Endometrial microvascular endothelial cells (primary cell): ENCODE measurements around the gene PRL. TPM values are rescaled to one million over a fixed set of nuclear protein-coding genes. Genes with fewer than 3 reads are reported as not detected.

Experiments
- in situ Hi-C: cut with HindIII; loops from 2 replicates; pipeline ENCODE4 v1.10.0; 2017; ENCODE audit warnings: low sequenced_read_pairs, low pct_unique_long_range_greater_than_20kb; ENCODE audit errors: inconsistent ontology term
- total RNA-seq: library from RNA; depleted of rRNA; stranded (reverse); fragments of >200 nt; gene quantifications from one replicate; pipeline ENCODE4 v1.2.3, GENCODE V29; 2015; ENCODE audit errors: inconsistent ontology term

Gene PRL
- not detected for total RNA-seq

DNA sequence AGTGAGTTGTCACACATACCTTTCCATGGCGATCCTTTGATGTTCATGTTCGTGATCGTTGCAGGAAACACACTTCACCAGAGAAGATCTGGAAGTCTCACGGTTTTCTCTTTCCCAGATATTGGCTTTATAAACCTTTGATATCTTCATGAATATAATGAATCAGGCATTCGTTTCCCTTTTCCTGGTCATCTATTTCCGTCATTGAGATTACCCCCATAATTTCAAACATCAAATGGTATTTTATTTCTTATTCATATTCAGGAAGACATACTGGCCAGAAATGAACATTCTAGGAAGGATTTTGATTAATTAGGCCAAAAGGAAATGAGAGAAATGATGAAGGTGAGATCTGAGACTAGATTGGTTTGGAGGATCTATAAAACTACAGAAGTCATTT lies at the start of gene PRL:
Gene PRL, minus strand, starts transcription at position 101 of the 400 bp plus-strand sequence. Its CDS starts 54 bp downstream, at position 47.
- in situ Hi-C loops = no loop called here

DNA sequence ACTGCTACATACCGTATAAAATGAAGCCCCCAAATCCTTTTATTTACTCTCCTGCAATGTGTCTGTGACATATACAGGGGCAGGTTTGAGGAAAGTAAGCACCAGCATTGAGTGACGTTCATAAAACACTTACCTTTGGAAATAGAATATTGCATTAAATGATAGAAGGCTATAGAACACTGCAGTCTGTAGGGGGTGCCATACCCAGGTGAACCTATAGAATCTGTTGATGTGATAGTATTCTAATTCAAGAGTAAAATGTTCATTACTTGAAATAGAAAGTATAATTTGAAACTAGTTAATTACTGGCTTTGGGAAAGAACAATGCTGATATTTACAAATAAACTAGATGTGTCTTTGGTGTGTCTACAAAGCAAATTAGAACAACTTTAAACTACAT lies 47.0 kb upstream of the PRL start:
- in situ Hi-C loops = no loop called here

DNA sequence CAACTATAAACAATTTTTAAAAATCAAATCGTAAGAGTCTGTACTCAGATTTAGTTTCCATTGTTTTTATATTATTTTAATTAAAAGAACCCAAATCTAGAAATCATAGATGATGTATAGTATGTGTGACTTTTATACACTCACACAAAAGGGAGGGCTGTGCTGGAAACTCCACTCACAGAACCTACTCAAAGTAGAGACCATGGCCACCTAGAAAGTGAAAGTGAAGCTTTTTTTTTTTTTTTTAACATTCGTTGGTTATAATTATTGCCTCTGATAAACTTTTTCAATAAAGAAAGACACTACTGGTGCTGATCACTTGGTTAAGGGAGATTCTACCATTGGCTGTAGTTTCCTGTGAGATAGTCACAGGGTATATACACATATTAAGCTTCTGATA lies 37.9 kb upstream of the PRL start:
- in situ Hi-C loops = no loop called here

DNA sequence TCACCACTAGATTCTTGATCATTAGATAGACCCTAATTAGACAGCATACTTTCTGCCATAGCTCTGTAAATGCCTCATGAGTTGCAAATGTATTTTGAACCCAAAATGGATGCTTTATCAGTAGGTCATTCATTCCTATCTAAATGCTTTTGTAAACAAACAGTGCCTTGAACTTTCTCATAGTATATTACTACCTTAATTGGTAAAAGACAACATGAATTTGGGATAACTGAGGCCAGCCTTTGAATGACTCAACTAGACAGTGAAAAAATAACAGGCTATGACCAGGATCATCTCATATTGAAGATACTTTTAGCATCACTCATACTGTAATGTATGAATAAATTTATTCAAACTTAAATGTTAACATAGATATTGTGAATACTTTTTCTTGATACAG lies 37.0 kb upstream of the PRL start:
- in situ Hi-C loops = no loop called here

DNA sequence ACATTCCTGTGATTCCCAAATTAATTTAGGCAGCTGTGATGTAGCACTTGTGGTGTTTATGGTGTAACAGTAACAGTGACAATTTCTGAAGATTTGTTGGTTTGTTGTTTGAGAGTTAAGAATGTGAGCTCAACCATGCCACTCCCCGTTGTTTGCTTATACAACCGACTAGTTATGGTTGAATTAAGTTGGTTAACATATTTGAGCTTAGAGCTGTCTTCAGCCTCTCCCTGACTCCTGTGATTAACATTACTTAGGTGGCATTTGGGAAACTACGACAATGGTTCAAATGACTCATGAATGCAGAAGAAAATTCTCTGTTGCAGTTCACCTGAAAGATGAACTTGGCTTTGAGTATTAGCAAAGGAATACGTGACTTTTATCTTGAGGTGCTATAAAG lies 35.9 kb upstream of the PRL start:
- in situ Hi-C loops = no loop called here

DNA sequence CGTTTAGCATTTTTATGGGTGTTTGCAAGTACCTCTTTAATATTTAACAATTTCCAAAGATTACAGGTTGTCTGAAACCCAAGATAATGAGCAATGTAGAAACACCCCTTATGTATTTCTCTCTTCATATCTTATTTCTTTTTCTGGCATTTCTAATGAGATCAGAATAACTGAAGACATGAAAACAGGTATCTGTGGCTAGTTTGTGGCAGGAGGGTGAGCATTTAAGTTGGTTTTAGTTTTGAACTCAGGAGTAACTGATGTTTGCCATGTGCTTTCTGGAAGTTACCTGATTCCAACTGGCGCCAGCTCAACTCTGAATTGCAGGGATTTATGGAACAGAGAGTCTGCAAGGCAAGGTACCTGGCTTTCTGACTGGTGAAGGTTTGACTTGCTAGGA lies 35.4 kb upstream of the PRL start:
- in situ Hi-C loops = no loop called here

DNA sequence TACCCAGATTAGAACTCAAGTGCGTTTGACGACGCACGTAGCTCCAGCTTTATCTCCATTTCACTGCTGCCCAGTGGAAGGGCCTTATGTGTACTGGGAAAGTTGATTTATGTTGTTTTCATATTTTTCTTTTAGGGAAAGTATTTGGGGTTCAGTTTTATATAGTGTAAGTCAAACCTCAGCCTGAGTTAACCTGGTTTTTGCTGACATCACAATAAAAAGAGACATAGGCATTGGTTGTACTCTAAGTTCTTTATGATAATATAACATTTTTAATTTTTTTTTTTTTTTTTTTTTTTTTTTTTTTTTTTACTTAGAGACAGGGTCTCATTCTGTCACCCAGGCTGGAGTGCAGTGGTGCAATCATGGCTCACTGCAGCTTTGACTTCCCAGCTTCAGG lies 34.1 kb upstream of the PRL start:
- in situ Hi-C loops = no loop called here

DNA sequence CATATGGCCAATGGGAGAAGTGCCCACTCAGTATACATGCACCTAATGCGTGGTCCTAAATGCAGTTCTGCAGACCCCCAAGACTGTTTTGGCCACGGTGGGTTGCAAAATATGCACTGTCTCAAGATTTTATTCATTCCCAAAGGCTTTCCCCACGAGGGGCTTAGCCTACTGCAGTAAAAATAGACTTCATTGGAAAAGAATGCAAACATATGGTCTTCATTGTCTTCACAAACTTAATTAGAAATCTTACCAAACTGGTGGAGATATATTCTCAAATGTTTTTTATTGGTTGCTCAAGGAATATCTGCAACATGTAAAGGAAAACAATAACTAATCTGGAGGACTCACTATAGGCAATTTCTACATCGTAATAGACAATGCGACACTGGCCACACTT lies 31.6 kb upstream of the PRL start:
- in situ Hi-C loops = no loop called here

DNA sequence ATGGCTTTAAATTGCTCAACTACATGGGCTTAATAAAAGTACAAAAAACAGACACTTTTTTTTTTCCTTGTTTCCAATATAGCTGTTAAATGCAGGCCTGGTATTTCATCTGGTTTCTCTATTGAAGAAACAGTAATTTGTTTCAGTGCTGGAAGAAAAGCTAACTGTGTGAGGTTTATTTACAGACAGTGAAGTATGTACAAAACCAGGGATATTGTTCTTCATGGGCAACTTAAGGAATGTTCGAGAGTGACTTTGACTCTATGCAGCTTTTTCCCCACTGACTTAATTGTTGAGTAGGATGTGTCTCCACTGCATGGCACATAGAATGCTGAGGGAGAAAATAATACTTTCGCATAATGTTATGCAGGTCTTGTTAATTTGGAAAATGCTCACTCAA lies 31.0 kb upstream of the PRL start:
- in situ Hi-C loops = no loop called here

DNA sequence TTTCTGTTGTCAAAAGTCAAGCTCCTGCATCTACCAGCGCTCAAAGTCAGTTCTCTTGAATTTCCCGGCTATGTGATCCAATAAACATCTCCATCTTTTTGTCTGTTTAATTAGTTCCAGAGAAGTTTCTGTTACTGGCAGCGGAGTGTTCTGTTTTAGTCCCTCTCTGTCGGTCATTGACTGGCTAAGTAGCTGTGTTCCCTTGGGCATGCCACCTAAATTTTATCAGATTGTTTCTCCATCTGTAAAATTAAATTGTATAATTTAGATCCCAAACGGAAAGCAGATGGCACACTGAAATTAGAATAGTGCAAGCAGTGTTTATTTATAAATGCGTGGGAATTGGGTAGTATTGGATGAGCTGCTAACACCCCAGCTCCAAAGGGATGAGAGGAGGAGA lies 29.7 kb upstream of the PRL start:
- in situ Hi-C loops = no loop called here

DNA sequence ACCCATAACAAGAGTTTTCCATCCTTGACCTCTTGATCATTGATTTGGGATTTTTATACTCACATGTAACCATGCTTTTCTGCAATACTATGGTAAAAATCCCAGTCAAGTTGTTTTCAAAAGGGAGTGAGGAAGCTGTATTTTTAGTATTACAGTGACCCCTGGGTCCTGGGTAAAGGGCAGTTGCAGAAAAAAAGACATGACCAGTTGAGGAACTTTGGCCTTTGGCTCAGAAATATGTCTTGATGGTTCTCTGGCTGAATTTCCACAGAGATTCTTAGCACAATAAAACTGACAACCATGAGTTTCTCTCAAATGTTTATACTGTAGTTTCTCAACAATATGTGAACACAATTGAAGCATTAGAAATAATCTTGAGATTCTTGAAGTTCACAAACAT lies 28.6 kb upstream of the PRL start:
- in situ Hi-C loops = no loop called here

DNA sequence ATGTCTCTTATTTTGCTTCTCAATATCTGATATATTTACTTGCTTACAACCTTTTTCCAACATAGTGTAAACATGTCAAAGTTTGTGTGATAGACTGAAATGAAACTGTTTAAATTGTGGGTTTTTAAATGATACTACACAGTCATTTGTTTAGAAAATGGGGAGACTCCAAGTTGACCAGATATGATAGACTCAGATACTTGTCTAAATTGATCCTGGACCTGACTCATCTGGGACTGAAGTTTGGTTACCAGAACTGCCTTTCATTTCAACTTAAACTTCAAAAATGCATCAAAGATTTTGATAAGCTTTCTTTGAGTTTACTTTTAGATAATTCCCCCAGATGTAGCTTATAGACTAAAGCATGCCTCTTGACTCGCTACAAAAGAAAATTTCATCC lies 27.0 kb upstream of the PRL start:
- in situ Hi-C loops = no loop called here

DNA sequence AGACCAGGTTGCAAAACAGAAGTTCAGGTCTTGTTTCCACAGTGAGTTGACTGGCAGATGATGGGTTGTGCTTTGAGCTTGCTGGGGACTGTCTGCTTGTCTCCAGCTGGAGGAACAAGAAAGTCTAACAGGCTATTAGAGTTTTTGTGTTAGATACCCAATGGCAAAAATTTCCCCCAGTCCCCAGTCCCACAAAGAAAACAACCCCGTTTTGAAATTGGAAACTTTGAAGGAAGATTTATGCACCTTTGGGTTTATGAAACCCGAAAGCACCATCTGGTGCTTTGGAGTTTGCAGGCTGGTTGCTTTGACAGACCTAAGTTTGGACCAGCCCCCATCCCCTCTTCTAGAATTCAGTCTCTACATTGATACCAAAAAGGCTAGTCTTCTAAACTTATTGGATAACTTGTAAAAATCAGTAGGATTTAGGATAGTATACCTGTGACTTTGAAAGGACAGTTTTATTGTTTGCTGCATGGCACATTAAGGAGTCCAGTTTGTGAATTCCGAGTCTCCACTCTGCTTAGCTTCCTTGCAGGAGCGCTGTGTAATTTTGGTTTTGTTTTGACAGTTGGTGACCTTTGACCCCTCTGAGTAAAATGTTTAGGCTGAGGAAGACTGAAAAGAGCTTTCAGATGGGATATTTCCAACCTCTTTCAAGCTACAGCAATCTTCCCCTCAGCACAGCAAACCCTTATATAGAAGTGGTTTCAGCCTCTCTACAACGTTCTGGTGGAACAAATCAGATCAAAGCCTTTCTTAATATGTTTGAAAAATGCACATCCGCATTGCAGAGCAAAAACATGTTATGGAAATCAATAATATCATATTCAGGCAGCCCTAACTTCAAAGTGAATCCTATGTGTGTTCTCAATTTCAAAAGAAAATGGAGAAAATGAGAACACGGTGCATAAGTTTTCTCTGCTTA lies 25.5 kb upstream of the PRL start:
- in situ Hi-C loops = no loop called here

DNA sequence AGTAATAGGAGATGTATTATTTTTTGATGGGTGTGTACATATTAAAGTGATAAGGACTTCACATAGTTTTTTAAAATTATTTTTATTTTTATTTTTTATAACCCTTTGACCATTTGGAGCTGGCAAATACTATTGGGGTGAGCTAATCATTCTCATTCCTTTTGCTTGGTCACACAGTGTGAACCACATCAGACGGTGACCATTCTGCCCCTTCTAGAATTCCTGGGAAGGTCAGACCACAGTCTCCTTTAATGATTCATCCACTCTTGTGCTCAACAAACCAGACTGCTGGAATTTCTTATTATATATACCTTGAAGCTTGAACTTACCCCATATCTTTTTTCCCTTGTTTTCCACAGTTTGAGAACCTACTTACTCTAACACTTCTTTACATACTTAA lies 23.9 kb upstream of the PRL start:
- in situ Hi-C loops = no loop called here

DNA sequence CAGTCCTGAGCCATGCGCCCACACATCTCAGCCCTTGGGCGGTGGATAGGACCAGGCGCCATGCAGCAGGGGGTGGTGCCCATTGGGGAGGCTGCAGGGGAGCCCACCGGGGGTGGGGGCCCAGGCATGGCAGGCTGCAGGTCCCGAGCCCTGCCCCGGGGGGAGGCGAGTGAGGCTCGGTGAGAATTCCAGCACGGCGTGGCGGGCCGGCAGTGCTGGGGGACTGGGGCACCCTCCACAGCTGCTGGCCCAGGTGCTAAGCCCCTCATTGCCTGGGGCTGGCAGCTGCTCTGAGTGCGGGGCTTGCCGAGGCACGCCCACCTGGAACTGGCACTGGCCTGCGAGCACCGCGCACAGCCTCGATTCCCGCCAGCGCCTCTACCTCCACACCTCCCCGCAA lies 21.6 kb upstream of the PRL start:
- in situ Hi-C loops = no loop called here

DNA sequence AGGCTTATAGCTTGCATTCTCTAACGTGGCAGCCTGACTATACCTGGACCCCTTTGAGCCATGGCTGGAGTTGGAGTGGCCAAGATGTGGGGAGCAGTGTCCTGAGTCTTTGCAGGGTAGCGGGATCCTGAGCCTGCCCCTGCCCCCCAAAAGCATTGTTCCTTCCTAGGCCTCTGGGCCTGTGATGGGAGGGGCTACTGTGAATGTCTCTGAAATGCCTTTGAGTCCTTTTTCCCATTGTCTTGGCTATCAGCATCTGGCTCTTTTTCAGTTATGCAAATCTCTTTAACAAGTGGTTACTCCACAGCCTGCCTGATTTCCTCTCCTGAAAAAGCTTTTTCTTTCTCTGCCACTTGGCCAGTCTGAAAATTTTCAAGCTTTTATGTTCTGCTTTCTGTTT lies 17.0 kb upstream of the PRL start:
- in situ Hi-C loops = no loop called here

DNA sequence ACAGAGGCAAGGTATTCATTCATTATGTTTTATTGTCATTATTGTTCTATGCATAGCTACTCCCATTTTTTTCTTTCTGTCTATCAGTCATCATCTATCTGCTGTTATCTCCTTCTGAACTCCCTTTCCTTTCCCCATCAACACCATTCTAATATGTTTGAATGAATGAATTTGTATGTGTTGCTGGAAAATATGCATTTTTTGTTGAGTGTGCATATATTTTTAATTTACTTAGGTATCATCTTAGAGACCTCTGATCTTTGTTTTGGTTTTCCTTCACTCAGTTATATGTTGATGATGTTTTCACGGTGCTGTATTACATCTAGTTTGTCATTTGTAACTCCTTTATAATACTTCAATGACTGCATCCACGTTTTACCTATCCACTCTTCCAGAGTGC lies 12.1 kb upstream of the PRL start:
- in situ Hi-C loops = no loop called here

DNA sequence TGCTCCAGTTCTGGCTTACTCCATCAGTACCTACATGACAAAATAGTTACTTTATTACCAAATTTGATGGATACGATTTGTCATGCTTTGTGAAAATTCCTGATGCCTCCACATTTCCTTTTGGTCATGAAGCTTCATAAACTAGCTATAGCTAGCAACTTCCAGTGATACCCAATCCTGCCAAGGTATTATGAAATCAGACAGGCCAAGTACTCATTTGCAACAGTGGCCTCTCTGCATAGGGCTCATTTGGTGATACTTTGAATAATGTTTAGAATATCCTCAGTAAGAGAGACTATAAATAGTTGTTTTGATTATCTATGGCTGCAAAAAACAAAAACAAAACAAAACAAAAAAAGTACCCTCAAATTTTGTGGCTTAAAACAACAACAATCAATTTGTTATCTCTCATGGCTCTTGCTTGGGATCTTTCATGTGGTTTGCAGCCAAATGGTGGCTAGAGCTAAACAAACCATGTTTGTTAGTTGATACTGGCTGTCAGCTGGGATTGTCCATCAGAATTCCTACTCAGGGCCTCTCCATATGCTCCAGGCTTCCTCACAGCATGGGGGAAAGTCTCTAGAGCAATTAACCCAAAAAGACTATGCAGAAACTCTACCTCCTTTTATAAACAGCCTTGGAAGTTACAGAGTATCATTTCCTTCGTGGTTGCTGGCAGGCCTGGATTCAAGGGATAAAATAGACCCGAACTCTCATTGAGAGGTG lies 10.1 kb upstream of the PRL start:
- in situ Hi-C loops = no loop called here

DNA sequence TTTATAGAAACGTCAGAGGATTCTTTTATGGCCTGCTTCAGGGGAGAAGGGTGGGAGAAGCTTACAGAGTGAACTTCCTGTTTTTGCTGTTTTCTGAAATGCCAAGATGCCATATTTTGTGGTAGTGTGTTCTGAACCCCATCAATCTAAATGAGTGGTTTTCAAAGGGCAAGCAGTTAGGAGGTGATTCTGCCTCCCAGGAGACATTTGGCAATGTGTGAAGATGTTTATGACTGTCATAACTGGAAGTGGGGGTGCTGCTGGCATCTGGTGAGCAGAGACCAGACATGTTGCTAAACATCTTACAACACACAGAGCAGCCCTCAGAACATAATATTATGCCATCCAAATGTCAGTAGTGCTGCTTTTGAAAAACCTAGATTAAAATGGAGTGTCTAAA lies 6.0 kb upstream of the PRL start:
- in situ Hi-C loops = no loop called here

DNA sequence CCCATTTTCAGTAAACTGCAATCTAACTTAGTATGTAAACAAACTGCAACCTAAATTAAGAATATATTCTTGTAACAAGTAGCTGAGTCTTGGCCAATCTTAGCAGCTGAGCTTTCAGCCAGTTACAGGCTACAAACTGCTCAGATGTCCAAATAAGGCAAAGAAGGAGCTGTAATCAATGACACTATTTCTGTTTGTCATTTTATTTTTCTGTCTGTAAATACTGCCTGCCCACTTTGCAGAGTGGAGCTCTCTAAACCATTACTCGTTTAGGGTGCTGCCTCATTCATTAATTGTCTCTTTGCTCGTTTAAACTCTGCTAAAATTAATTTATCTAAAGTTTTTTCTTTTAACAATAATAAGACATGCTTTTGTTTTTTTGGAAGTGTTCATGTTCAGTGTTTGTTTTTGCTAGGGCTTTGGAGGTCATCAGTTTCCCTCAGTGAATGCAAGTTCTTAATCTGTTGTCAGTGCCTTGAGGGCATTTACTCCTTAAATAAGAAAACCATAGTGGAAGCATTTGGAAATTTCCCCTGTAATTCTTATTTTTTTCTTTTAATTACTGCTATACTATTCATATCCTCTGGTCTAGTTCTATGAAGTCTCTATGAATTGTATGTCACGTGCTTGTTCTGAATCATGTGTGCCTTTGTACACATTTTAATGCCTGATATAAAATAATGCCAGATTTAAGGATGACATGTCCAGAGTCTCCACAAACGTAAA lies 3.6 kb upstream of the PRL start:
- in situ Hi-C loops = no loop called here
